ENCODE data around the gene SPATA31E1. TPM values are rescaled to one million over a fixed set of nuclear protein-coding genes. Genes with fewer than 3 reads are reported as not detected.

Gene SPATA31E1
- total RNA-seq, 1 donor from 2014 or later, result not detected

DNA sequence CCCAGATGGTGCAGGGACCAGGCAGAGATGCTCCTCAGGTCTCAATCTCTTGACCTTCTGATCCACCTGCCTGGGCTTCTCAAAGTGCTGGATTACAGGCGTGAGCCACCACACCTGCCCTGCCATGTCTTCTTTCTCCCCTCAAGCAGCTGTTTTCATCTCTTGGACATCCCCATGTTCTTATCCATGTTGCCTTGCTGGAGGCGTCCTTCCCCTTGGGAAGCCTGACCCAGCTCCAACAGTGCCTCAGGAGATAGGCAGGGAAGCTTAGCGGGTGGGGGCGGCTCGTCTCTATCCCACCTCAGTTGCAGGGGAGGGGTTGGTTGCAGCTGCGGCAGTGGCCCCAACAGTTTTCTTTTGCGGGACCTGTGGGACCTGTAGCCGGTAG, 24.7 kb upstream of the SPATA31E1 start:
- H3K4me1 ChIP-seq, result no peaks in the 10 kb centered on the region
- no peaks in the 10 kb centered on the region for H3K27me3 ChIP-seq
- no peak overlapping the region for H3K27ac ChIP-seq
- no peak overlapping the region for H3K4me3 ChIP-seq
- intact Hi-C loops (cut with DNase I), result no loop called here
- H3K36me3 ChIP-seq, result no peaks in the 10 kb centered on the region
- H3K9me3 ChIP-seq, result no peaks in the 10 kb centered on the region
- no peak for DNase-seq (ENCODE audit: low spot score in 2 of 2)
- TF ChIP-seq, protein P1, sequence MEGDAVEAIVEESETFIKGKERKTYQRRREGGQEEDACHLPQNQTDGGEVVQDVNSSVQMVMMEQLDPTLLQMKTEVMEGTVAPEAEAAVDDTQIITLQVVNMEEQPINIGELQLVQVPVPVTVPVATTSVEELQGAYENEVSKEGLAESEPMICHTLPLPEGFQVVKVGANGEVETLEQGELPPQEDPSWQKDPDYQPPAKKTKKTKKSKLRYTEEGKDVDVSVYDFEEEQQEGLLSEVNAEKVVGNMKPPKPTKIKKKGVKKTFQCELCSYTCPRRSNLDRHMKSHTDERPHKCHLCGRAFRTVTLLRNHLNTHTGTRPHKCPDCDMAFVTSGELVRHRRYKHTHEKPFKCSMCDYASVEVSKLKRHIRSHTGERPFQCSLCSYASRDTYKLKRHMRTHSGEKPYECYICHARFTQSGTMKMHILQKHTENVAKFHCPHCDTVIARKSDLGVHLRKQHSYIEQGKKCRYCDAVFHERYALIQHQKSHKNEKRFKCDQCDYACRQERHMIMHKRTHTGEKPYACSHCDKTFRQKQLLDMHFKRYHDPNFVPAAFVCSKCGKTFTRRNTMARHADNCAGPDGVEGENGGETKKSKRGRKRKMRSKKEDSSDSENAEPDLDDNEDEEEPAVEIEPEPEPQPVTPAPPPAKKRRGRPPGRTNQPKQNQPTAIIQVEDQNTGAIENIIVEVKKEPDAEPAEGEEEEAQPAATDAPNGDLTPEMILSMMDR (IDR thresholded peaks at IDR 0.05), result no peak

DNA sequence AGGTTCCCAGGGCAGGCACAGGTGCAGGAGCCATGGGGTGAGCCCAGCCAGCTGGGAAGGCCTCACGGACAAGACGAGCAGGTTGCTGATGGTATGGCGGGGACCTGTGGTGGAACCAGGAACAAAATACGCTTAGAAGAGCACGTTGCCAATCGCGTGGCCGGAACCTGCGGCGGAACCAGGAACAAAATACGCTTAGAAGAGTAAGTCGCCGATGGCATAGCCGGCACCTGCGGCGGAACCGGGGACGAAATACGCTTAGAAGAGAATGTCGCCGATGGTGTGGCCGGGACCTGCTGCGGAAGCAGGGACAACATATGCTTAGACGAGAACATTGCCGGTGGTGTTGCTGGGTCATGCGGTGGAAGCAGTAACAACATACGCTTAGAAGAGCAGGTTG, 23.5 kb upstream of the SPATA31E1 start:
- Histone ChIP-seq H3K27ac (no peak overlapping the region), H3K9me3 (no peaks in the 10 kb centered on the region), H3K4me3 (no peak overlapping the region), H3K36me3 (no peaks in the 10 kb centered on the region), H3K27me3 (no peaks in the 10 kb centered on the region), H3K4me1 (no peaks in the 10 kb centered on the region)
- intact Hi-C loops (cut with DNase I), result no loop called here
- TF ChIP-seq, protein P1 (IDR thresholded peaks at IDR 0.05), result no peak
- peak in 1 of 2 donors; percentile 41 for DNase-seq (ENCODE audit: low spot score in 2 of 2)

DNA sequence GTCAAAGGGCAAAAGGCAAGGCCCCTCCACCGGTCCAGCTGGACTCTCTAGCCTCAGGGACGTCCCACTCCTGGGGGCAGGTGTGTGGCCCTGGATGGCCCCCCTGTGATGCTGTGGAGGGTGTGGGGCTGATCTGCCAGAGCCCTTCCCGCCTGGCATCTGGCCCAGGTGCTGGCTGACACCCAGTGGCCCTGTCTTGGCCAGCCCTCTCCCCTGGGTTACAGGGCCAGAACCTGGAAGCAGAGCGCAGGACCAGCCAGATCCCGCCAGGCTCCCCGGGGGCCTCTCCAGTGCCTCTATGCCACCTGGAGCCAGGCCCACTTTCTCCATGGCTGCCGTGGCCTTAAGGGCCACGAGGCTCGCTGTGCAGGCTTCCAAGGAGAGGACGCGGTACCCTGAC, 22.9 kb upstream of the SPATA31E1 start:
- Histone ChIP-seq H3K27me3 (no peaks in the 10 kb centered on the region), H3K9me3 (no peaks in the 10 kb centered on the region), H3K27ac (no peak overlapping the region), H3K4me3 (no peak overlapping the region), H3K36me3 (no peaks in the 10 kb centered on the region), H3K4me1 (no peaks in the 10 kb centered on the region)
- peak in 1 of 2 donors; percentile 50 for DNase-seq (ENCODE audit: low spot score in 2 of 2)
- intact Hi-C loops (cut with DNase I), result no loop called here
- TF ChIP-seq, protein P1 (IDR thresholded peaks at IDR 0.05), result no peak

DNA sequence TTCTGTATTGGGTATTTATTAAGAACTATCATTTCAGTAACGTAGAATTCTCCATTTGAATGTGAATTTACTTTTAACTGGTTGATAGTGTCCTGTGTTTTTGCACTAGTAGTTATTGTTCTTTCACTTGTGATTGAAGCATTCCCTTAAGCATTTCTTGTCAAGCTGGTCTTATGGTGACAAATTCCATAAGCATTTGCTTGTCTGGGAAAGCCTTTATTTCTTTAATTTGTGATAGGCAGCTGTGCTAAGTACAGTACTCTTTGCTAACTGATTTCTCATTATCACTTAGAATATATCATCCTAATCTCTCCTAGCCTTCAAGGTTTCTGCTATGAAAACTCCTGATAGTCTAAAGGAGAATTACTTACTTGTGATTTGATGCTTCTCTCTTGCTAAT, 21.3 kb upstream of the SPATA31E1 start:
- no peak for DNase-seq (ENCODE audit: low spot score in 2 of 2)
- Histone ChIP-seq H3K36me3 (no peaks in the 10 kb centered on the region), H3K27ac (no peak overlapping the region), H3K4me1 (no peaks in the 10 kb centered on the region), H3K9me3 (no peaks in the 10 kb centered on the region), H3K4me3 (no peak overlapping the region), H3K27me3 (no peaks in the 10 kb centered on the region)
- TF ChIP-seq, protein P1 (IDR thresholded peaks at IDR 0.05), result no peak
- intact Hi-C loops (cut with DNase I), result no loop called here

DNA sequence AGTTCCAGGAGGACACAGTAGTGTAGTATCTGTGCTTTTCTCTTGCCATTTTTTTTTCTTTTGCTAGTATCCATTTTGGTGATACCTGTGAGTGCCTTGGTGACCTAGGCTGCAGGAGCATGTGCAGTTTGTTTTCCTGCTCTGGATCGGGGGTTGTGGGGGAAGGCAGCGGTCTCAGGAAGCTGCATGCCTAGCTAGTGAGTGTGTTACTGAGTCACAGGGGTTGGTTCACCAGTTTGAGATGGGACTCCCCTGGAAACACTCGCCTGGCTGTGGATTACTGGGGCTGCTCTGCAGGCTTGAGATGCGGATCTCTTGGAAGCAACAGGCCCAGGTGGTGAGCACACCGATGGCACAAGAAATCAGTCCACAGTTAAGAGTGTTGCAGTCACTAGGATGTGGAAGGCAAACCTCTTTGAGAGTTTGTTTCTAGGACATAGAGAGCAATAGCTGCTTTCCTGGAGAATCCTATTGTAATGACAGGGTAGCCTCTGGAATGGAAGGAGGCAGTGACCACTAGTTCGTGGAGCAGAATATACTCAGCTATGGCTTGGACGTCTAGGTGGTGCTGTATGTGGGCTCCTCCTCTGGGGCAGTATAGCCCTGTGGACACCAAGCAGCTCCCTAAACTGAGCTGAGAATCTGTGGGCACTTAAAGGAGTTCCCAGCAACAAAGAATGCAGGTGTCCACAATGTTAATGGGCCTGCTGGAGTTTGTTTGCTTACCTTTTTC, 20.0 kb upstream of the SPATA31E1 start:
- intact Hi-C loops (cut with DNase I), result no loop called here
- Histone ChIP-seq H3K4me3 (no peak overlapping the region), H3K27ac (no peak overlapping the region), H3K4me1 (no peaks in the 10 kb centered on the region), H3K27me3 (no peaks in the 10 kb centered on the region), H3K9me3 (no peaks in the 10 kb centered on the region), H3K36me3 (no peaks in the 10 kb centered on the region)
- DNase-seq (ENCODE audit: low spot score in 2 of 2), result no peak
- TF ChIP-seq, protein P1 (IDR thresholded peaks at IDR 0.05), result no peak
